Upper lobe of left lung (tissue), 4 donors: ENCODE measurements around the gene CNN1.

Experiments used
- EP300 ChIP-seq, 4 donors: sonication (generic); formaldehyde crosslinking; IDR thresholded peaks; one replicate each; pipeline ENCODE4 v1.5.1; 2017; ENCODE audit warnings: antibody characterized with exemption in 4 of 4, control low read depth in 2 of 4
- POLR2A ChIP-seq, 4 donors: fragments of 450-650 bp; IDR thresholded peaks; one replicate each; pipeline ENCODE4 v1.5.1; 2016 to 2017; ENCODE audit warnings: antibody characterized with exemption in 4 of 4, mild to moderate bottlenecking in 2 of 4
- TF ChIP-seq, protein P1 (sequence below), 6 experiments: fragments of 450-650 bp in 4 of 6; fragments of 200-600 bp in 2 of 6; sonication (generic) in 2 of 6; IDR thresholded peaks; one replicate each; pipeline ENCODE4 v1.5.1; 2016 to 2019; ENCODE audit warnings: antibody characterized with exemption in 6 of 6

DNA sequence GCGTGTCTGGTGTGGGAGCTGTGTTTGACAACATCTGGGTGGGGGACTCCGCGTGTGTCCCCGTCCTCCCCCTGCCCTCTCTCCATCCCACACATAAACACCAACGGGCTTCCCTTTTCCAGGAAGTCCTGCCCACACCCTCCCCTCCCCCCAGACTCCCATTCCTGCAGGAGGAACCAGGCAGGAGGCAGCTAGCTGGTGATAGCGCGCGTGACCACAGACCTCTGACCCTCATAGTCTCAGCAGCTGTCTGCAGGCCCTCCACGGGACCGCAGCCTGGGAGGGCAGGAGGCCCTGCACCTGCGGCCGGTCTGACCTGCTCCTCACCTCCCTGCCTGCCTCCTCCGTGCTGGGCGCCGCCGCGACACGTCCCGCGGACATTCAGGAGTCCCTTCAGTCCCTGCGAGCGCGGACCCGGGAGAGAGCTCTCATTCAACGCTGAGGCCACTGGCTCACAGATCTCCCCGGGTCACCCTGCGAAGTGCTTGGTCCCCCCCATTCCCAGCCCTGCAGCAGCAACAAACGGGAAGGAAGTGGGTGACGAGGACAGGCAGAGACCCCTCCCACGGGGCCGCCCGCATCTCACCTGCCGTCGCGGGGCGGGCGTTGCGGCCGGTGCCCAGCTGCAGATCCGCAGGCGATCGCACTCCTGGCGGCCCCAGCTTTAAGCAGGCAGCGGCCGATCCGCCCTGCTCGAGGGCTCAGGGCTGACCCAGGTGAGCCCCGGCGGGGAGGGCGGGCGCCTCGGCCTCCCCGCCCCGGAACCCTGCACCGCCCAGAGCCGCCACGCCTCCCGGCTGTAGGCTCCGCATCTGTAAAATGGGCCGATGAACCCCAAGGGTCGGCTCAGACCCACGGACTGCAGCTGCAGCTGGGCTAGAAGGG, 39.8 kb downstream of the CNN1 start:
- TF ChIP-seq, protein P1, sequence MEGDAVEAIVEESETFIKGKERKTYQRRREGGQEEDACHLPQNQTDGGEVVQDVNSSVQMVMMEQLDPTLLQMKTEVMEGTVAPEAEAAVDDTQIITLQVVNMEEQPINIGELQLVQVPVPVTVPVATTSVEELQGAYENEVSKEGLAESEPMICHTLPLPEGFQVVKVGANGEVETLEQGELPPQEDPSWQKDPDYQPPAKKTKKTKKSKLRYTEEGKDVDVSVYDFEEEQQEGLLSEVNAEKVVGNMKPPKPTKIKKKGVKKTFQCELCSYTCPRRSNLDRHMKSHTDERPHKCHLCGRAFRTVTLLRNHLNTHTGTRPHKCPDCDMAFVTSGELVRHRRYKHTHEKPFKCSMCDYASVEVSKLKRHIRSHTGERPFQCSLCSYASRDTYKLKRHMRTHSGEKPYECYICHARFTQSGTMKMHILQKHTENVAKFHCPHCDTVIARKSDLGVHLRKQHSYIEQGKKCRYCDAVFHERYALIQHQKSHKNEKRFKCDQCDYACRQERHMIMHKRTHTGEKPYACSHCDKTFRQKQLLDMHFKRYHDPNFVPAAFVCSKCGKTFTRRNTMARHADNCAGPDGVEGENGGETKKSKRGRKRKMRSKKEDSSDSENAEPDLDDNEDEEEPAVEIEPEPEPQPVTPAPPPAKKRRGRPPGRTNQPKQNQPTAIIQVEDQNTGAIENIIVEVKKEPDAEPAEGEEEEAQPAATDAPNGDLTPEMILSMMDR (IDR thresholded peaks at IDR 0.05), result no peak
- peak in 1 of 4 donors; percentile 82 for TF ChIP-seq POLR2A (IDR thresholded peaks at IDR 0.05)
- peak in 2 of 4 donors; percentile 22 to 60 for TF ChIP-seq EP300 (IDR thresholded peaks at IDR 0.05)
